IMR-90 (cell line): Measurements from ENCODE around the gene CACNG7. TPM values are rescaled to one million over a fixed set of nuclear protein-coding genes. Genes with fewer than 3 reads are reported as not detected.
A peak's percentile ranks its signal among the peaks of the same experiment; 100 is the strongest.

Experiments
- ATAC-seq: fragments of 200-7000 bp; cut with Tn5 transposase; 2 replicates; pipeline ENCODE4 v1.9.1; 2020; ENCODE audit warnings: low read depth, mild to moderate bottlenecking, moderate library complexity
- BruUV-seq: library from RNA; stranded (reverse); fragments of 400-500 nt; replicated peaks from 2 replicates; lab custom pipeline; 2021; lab: Mats Ljungman, UMichigan
- CTCF ChIA-PET: fragments of 300-600 bp; formaldehyde crosslinking; extraction: SDS; loops from one replicate; lab custom pipeline; 2021; ENCODE audit warnings: antibody characterized with exemption; lab: Yijun Ruan, JAX
- POLR2A ChIA-PET: fragments of 300-600 bp; sonication (Branson Sonifier 250); formaldehyde crosslinking; loops from one replicate; lab custom pipeline; 2022; ENCODE audit warnings: antibody characterized with exemption; ENCODE audit not compliant: unreplicated experiment; lab: Charles Lee
- DNase-seq: peaks from one replicate; pipeline ENCODE4 v3.0.0; 2013
- H2AFZ ChIP-seq: replicated peaks from 2 replicates; pipeline ENCODE3; 2013; ENCODE audit warnings: low read length, mild to moderate bottlenecking; ENCODE audit not compliant: poor library complexity
- H2AK5ac ChIP-seq: 2 replicates; pipeline ENCODE4 v1.6.1; 2013; ENCODE audit warnings: low read depth, low read length, inconsistent platforms
- H2AK9ac ChIP-seq: replicated peaks from 2 replicates; pipeline ENCODE3; 2013; ENCODE audit warnings: mild to moderate bottlenecking, low read depth, low read length, moderate library complexity; ENCODE audit not compliant: poor library complexity
- H2BK120ac ChIP-seq: 2 replicates; pipeline ENCODE4 v1.6.1; 2013; ENCODE audit warnings: low read depth, low read length, inconsistent platforms
- H2BK15ac ChIP-seq: 3 replicates; pipeline ENCODE4 v1.6.1; 2013; ENCODE audit warnings: low read depth, low read length, inconsistent platforms
- H2BK20ac ChIP-seq: 2 replicates; pipeline ENCODE4 v1.6.1; 2013; ENCODE audit warnings: low read depth, mild to moderate bottlenecking, inconsistent platforms, low read length, moderate library complexity
- H2BK5ac ChIP-seq: 2 replicates; pipeline ENCODE4 v1.6.1; 2013; ENCODE audit warnings: mild to moderate bottlenecking, low read depth, low read length, inconsistent platforms; ENCODE audit not compliant: poor library complexity, severe bottlenecking
- H3K14ac ChIP-seq: replicated peaks from 2 replicates; pipeline ENCODE4 v1.6.1; 2013; ENCODE audit warnings: low read depth, low read length, inconsistent platforms
- H3K18ac ChIP-seq: 2 replicates; pipeline ENCODE4 v1.6.1; 2013; ENCODE audit warnings: low read depth, low read length, control low read depth
- H3K23ac ChIP-seq: 2 replicates; pipeline ENCODE4 v1.6.1; 2013; ENCODE audit warnings: low read depth, low read length, inconsistent platforms
- H3K27ac ChIP-seq: 2 replicates; pipeline ENCODE4 v1.5.1; 2013; ENCODE audit warnings: mild to moderate bottlenecking, control low read depth, low read length; ENCODE audit not compliant: insufficient read depth
- H3K27me3 ChIP-seq: 2 replicates; pipeline ENCODE4 v1.6.1; 2013; ENCODE audit warnings: low read length; ENCODE audit not compliant: control insufficient read depth, insufficient read depth
- H3K36me3 ChIP-seq: 2 replicates; pipeline ENCODE4 v1.6.1; 2013; ENCODE audit warnings: low read length, mixed read lengths; ENCODE audit not compliant: control insufficient read depth, insufficient read depth
- H3K4ac ChIP-seq: 2 replicates; pipeline ENCODE4 v1.6.1; 2013; ENCODE audit warnings: low read depth, low read length, inconsistent platforms
- H3K4me1 ChIP-seq: 2 replicates; pipeline ENCODE4 v1.6.1; 2013; ENCODE audit warnings: low read length, mixed read lengths; ENCODE audit not compliant: control insufficient read depth, insufficient read depth
- H3K4me2 ChIP-seq: 2 replicates; pipeline ENCODE4 v1.6.1; 2013; ENCODE audit warnings: low read depth, mild to moderate bottlenecking, control low read depth, low read length, moderate library complexity
- H3K4me3 ChIP-seq: 2 replicates; pipeline ENCODE4 v1.5.1; 2013; ENCODE audit warnings: low read depth, mild to moderate bottlenecking, control low read depth, low read length, moderate library complexity; ENCODE audit not compliant: insufficient read depth
- H3K56ac ChIP-seq: 2 replicates; pipeline ENCODE4 v1.6.1; 2013; ENCODE audit warnings: low read length, inconsistent platforms; ENCODE audit not compliant: insufficient read depth; ENCODE audit errors: extremely low read depth
- H3K79me1 ChIP-seq, 2 experiments: 2 replicates each; pipeline ENCODE4 v1.6.1; 2013; ENCODE audit warnings: low read length in 2 of 2, inconsistent platforms in 1 of 2, low read depth in 1 of 2
- H3K9ac ChIP-seq: 2 replicates; pipeline ENCODE4 v1.6.1; 2013; ENCODE audit warnings: low read depth, low read length, control low read depth
- H3K9me1 ChIP-seq: 2 replicates; pipeline ENCODE4 v1.6.1; 2013; ENCODE audit warnings: low read length, inconsistent platforms; ENCODE audit not compliant: insufficient read depth
- H3K9me3 ChIP-seq: 2 replicates; pipeline ENCODE4 v1.6.1; 2013; ENCODE audit warnings: low read length; ENCODE audit not compliant: control insufficient read depth, insufficient read depth
- H4K20me1 ChIP-seq: 2 replicates; pipeline ENCODE4 v1.6.1; 2013; ENCODE audit warnings: low read length, inconsistent platforms; ENCODE audit not compliant: insufficient read depth
- H4K5ac ChIP-seq: 2 replicates; pipeline ENCODE4 v1.6.1; 2013; ENCODE audit warnings: mild to moderate bottlenecking, low read depth, low read length, control low read depth
- H4K8ac ChIP-seq, 2 experiments: 2 replicates each; pipeline ENCODE4 v1.6.1; 2013; ENCODE audit warnings: low read depth in 2 of 2, low read length in 2 of 2, control low read depth in 1 of 2, inconsistent platforms in 1 of 2
- H4K91ac ChIP-seq: 2 replicates; pipeline ENCODE4 v1.6.1; 2013; ENCODE audit warnings: low read depth, low read length, inconsistent platforms; ENCODE audit not compliant: insufficient read depth
- BHLHE40 ChIP-seq: fragments of 150-350 bp; IDR thresholded peaks from 2 replicates; pipeline ENCODE4 v1.6.1; 2016; ENCODE audit warnings: mild to moderate bottlenecking, low read depth, low read length
- CEBPB ChIP-seq: IDR thresholded peaks from 2 replicates; pipeline ENCODE4 v1.6.1; 2012; ENCODE audit warnings: low read depth, low read length, improper control_type of control experiment
- CHD1 ChIP-seq: IDR thresholded peaks from 2 replicates; pipeline ENCODE4 v1.6.1; 2012; ENCODE audit warnings: low read depth, low read length, improper control_type of control experiment
- CTCF ChIP-seq: conservative IDR thresholded peaks from 2 replicates; pipeline ENCODE4 v1.5.1; 2012; ENCODE audit warnings: mild to moderate bottlenecking, low read depth, low read length, improper control_type of control experiment
- MAFK ChIP-seq: IDR thresholded peaks from 2 replicates; pipeline ENCODE4 v1.6.1; 2012; ENCODE audit warnings: low read depth, low read length, improper control_type of control experiment
- MAZ ChIP-seq: IDR thresholded peaks from 2 replicates; pipeline ENCODE4 v1.6.1; 2012; ENCODE audit warnings: low read depth, mild to moderate bottlenecking, low read length, improper control_type of control experiment, moderate library complexity, borderline replicate concordance
- MXI1 ChIP-seq: IDR thresholded peaks from 2 replicates; pipeline ENCODE4 v1.6.1; 2012; ENCODE audit warnings: low read depth, mild to moderate bottlenecking, low read length, moderate library complexity, borderline replicate concordance
- RFX5 ChIP-seq: IDR thresholded peaks from 2 replicates; pipeline ENCODE4 v1.8.0; 2012; ENCODE audit warnings: low read depth, mild to moderate bottlenecking, low read length, moderate library complexity
- SMC3 ChIP-seq: fragments of 150-350 bp; IDR thresholded peaks from 2 replicates; pipeline ENCODE4 v1.6.1; 2016; ENCODE audit warnings: low read depth, mild to moderate bottlenecking, antibody characterized with exemption, low read length, moderate library complexity
- WGBS, 2 experiments: methylation state at CpG; one replicate each; pipeline versions ENCODE4 v1.1.5 to v1.1.7; 2013; ENCODE audit warnings: missing lambda C conversion rate in 2 of 2; ENCODE audit not compliant: insufficient read length in 1 of 2; ENCODE audit errors: extremely low coverage in 2 of 2; 5-methylcytosine and 5-hydroxymethylcytosine counted together
- dilution Hi-C: fragments of 300-500 bp; cut with HindIII; formaldehyde crosslinking; loops from one replicate; pipeline ENCODE4 v1.14.3; 2018; ENCODE audit warnings: low sequenced_read_pairs; ENCODE audit not compliant: unreplicated experiment
- in situ Hi-C: fragments of 300-500 bp; cut with MboI; formaldehyde crosslinking; loops from 3 replicates; pipeline ENCODE4 v1.14.3; 2019; ENCODE audit warnings: low sequenced_read_pairs, inconsistent platforms, mixed read lengths
- intact Hi-C: fragments of 100-400 bp; cut with micrococcal nuclease; formaldehyde crosslinking; loops from 2 replicates; pipeline ENCODE4 v1.10.0; 2022
- polyA plus RNA-seq, 3 experiments: library from polyadenylated mRNA; depleted of rRNA; stranded (reverse); fragments of >200 nt; gene quantifications; 2 replicates each; pipeline ENCODE4 v1.2.3, GENCODE V29; 2012; ENCODE audit warnings: low replicate concordance in 1 of 3
- total RNA-seq: library from RNA; depleted of rRNA; stranded (reverse); fragments of >200 nt; gene quantifications from 2 replicates; pipeline ENCODE4 v1.2.3, GENCODE V29; 2012

CACNG7 gene
- total and polyA plus RNA-seq, 2 of the 4 experiments (the other 2 are of a cell fraction): 0.36 to 6.7 TPM

GRCh38 chr19:53910170-53910518 lies 1.1 kb downstream of the CACNG7 start:
- ChIA-PET CTCF (no interaction called here), POLR2A (no interaction called here)
- H4K8ac ChIP-seq: no peak overlapping the region
- H3K4me2 ChIP-seq: peak overlapping the region; percentile 58
- DNase-seq (no peak), ATAC-seq (no peak)
- H3K27me3 ChIP-seq: peaks cover 28% of the 10 kb centered on the region
- no peak overlapping the region for H3K56ac ChIP-seq
- no peak overlapping the region for H2AFZ ChIP-seq
- no peak overlapping the region for H3K27ac ChIP-seq
- no peaks in the 10 kb centered on the region for H4K20me1 ChIP-seq
- no TSS peak for BruUV-seq
- H4K5ac ChIP-seq: no peak overlapping the region
- peaks cover 5% of the 10 kb centered on the region; the same call in 1 of the 2 replicates for H3K4me1 ChIP-seq
- no peak overlapping the region for H4K91ac ChIP-seq
- H3K18ac ChIP-seq: no peak overlapping the region
- H3K36me3 ChIP-seq: no peaks in the 10 kb centered on the region
- in situ Hi-C loops: no loop called here
- intact Hi-C loops: no loop called here
- no peaks in the 10 kb centered on the region for H3K9me1 ChIP-seq
- no peak overlapping the region for H2AK9ac ChIP-seq
- TF ChIP-seq MAFK: no peak
- TF ChIP-seq MXI1: no peak
- no peak for TF ChIP-seq RFX5
- no peak for TF ChIP-seq CEBPB
- no peak for TF ChIP-seq SMC3
- TF ChIP-seq BHLHE40: no peak
- TF ChIP-seq CHD1: no peak
- TF ChIP-seq MAZ: no peak
- TF ChIP-seq CTCF: no peak
- 4% methylated on average over 11 of the region's 13 CpGs; no CpG with 5 or more reads in 1 of the 2 experiments for WGBS, 2 experiments
- no peak overlapping the region for H3K23ac ChIP-seq
- no peaks in the 10 kb centered on the region for H3K9me3 ChIP-seq
- no peak overlapping the region for H2BK15ac ChIP-seq
- H3K4ac ChIP-seq: no peak overlapping the region
- no peak overlapping the region for H2BK120ac ChIP-seq
- no peak overlapping the region for H3K9ac ChIP-seq
- no peak overlapping the region for H2BK5ac ChIP-seq
- H2BK20ac ChIP-seq: no peak overlapping the region
- peak overlapping the region; percentile 61 for H3K4me3 ChIP-seq
- dilution Hi-C loops: no loop called here
- no peak overlapping the region for H3K14ac ChIP-seq
- no peak overlapping the region for H2AK5ac ChIP-seq
- no peaks in the 10 kb centered on the region for H3K79me1 ChIP-seq
